T-helper 17 cell (primary cell): ENCODE results near the gene WSB2. TPM values are rescaled to one million over a fixed set of nuclear protein-coding genes. Genes with fewer than 3 reads are reported as not detected.
"Not testable (repeated sequence)": the region's sequence is repeated elsewhere in the genome, so short reads cannot be mapped to it uniquely, and the experiment has no call there.

Source experiments
- ATAC-seq: fragments of 150-1000 bp; cut with Tn5 transposase; 2 replicates; pipeline ENCODE4 v1.10.0; 2021; ENCODE audit warnings: mild to moderate bottlenecking, moderate library complexity
- DNase-seq, 3 donors: peaks; one replicate each; pipeline versions ENCODE4 v3.0.0 to v3.0.0-alpha.2; 2020 to 2021
- H3K9me3 ChIP-seq: one replicate; pipeline ENCODE4 v1.7.0; 2013; ENCODE audit warnings: low read length, mild to moderate bottlenecking; ENCODE audit not compliant: control insufficient read depth, poor library complexity, severe bottlenecking
- H3K27ac Mint-ChIP-seq: one replicate; pipeline ENCODE4 v1.8.0; 2022; ENCODE audit warnings: mild to moderate bottlenecking, moderate library complexity, mixed read lengths
- H3K27me3 Mint-ChIP-seq: one replicate; pipeline ENCODE4 v1.8.0; 2022; ENCODE audit warnings: mixed read lengths
- H3K36me3 Mint-ChIP-seq: one replicate; pipeline ENCODE4 v1.8.0; 2022; ENCODE audit warnings: low read depth, mixed read lengths
- H3K4me1 Mint-ChIP-seq: one replicate; pipeline ENCODE4 v1.8.0; 2022; ENCODE audit warnings: mild to moderate bottlenecking, mixed read lengths
- H3K4me3 Mint-ChIP-seq: one replicate; pipeline ENCODE4 v1.8.0; 2022; ENCODE audit warnings: mild to moderate bottlenecking, moderate library complexity, mixed read lengths
- total RNA-seq, 4 donors: library from RNA in 2 of 4; stranded (reverse) in 2 of 4; gene quantifications; one replicate each; pipeline ENCODE4 v1.2.3 and lab custom pipeline; 2022 to 2026

The WSB2 gene
- total RNA-seq, 2 donors from 2014 or later: 26.9 to 36.2 TPM

DNA sequence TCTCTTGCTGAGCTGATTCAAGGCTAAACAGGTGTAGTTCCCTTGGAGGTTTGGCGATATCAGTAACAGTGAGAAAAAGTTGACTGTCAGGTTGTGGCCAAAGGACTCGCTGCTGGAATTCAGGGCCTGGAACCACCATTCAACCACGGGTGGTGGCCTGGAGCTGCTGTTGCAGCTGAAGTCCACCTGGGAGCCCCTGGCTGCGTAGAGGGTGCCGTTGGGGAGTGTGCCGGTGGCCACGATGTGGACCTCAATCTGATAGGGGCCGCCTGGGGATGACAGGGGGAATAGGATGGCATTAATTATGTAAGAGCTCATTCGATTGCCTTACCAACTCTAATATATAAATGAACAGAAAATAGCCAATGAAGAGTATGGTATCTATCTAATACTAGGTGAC is 21.2 kb upstream of the WSB2 start:
- H3K4me1 Mint-ChIP-seq: no peaks in the 10 kb centered on the region
- ATAC-seq: no peak
- no peaks in the 10 kb centered on the region for H3K9me3 ChIP-seq
- no peak overlapping the region for H3K4me3 Mint-ChIP-seq
- no peaks in the 10 kb centered on the region for H3K27me3 Mint-ChIP-seq
- H3K36me3 Mint-ChIP-seq: no peaks in the 10 kb centered on the region
- no peak overlapping the region for H3K27ac Mint-ChIP-seq
- no peak for DNase-seq

GRCh38 chr12:118081521-118081920 is 20.5 kb upstream of the WSB2 start:
- not testable (repeated sequence) for H3K27me3 Mint-ChIP-seq, H3K27ac Mint-ChIP-seq, ATAC-seq, H3K36me3 Mint-ChIP-seq, H3K4me3 Mint-ChIP-seq, H3K4me1 Mint-ChIP-seq, H3K9me3 ChIP-seq, DNase-seq

GRCh38 chr12:118073768-118074167 is 12.8 kb upstream of the WSB2 start:
- ATAC-seq (no peak), DNase-seq (no peak)
- H3K36me3 Mint-ChIP-seq: no peaks in the 10 kb centered on the region
- H3K27me3 Mint-ChIP-seq: peaks cover 3% of the 10 kb centered on the region
- H3K9me3 ChIP-seq: no peaks in the 10 kb centered on the region
- H3K4me1 Mint-ChIP-seq: no peaks in the 10 kb centered on the region
- peak overlapping the region; percentile 29 for H3K27ac Mint-ChIP-seq
- H3K4me3 Mint-ChIP-seq: no peak overlapping the region

GRCh38 chr12:118070650-118071049 is 9.7 kb upstream of the WSB2 start:
- Mint-ChIP-seq H3K27ac (no peak overlapping the region), H3K27me3 (peaks cover 9% of the 10 kb centered on the region), H3K36me3 (peaks cover 5% of the 10 kb centered on the region), H3K4me3 (no peak overlapping the region), H3K4me1 (peaks cover 4% of the 10 kb centered on the region)
- DNase-seq (no peak), ATAC-seq (no peak)
- H3K9me3 ChIP-seq: no peaks in the 10 kb centered on the region

GRCh38 chr12:118068445-118068844 is 7.5 kb upstream of the WSB2 start:
- H3K9me3 ChIP-seq: no peaks in the 10 kb centered on the region
- Mint-ChIP-seq H3K4me1 (peaks cover 17% of the 10 kb centered on the region), H3K4me3 (no peak overlapping the region), H3K27ac (no peak overlapping the region), H3K36me3 (peaks cover 5% of the 10 kb centered on the region), H3K27me3 (peaks cover 9% of the 10 kb centered on the region)
- ATAC-seq (no peak), DNase-seq (no peak)

DNA sequence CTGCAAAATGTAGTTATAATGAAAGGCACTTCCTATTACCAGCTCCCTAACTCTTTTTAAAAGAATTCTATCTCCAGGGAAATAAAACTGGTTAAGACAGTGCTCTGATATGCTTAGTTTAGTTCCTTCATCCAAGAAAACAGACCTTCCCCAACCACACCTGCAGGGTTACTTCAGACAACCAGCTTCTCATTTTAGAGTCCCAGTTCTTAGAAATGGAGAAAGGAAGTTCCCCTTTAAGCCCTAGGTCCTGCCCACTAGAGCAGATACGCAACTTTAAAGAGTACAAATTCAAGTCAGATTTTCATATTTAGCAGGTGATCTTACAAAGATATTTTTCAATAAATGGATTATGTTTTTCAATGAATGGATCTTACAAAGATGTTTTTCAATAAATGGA is 4.4 kb upstream of the WSB2 start:
- Mint-ChIP-seq H3K4me3 (no peak overlapping the region), H3K27me3 (peaks cover 9% of the 10 kb centered on the region), H3K27ac (no peak overlapping the region), H3K4me1 (peaks cover 27% of the 10 kb centered on the region), H3K36me3 (peaks cover 5% of the 10 kb centered on the region)
- H3K9me3 ChIP-seq: no peaks in the 10 kb centered on the region
- DNase-seq: no peak
- ATAC-seq: no peak

DNA sequence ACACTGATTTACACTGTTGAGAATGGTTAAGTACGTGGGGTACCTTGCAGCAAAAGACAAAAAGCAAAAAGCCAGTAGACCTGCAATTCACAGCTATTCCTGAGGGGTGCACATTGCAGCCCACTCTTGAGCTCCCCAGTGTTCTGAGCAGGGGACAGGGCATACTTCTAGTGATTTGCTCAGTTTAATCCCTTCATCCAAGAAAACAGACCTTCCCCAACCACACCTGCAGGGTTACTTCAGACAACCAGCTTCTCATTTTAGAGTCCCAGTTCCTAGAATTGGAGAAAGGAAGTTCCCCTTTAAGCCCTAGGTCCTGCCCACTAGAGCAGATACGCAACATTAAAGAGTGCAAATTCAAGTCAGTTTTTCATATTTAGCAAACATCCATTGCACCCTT is 3.6 kb upstream of the WSB2 start:
- peaks cover 33% of the 10 kb centered on the region for H3K4me1 Mint-ChIP-seq
- peaks cover 5% of the 10 kb centered on the region for H3K36me3 Mint-ChIP-seq
- H3K9me3 ChIP-seq: no peaks in the 10 kb centered on the region
- H3K27ac Mint-ChIP-seq: no peak overlapping the region
- ATAC-seq: peak; percentile 32
- H3K4me3 Mint-ChIP-seq: peak overlapping the region; percentile 25
- peaks cover 9% of the 10 kb centered on the region for H3K27me3 Mint-ChIP-seq
- no peak for DNase-seq

DNA sequence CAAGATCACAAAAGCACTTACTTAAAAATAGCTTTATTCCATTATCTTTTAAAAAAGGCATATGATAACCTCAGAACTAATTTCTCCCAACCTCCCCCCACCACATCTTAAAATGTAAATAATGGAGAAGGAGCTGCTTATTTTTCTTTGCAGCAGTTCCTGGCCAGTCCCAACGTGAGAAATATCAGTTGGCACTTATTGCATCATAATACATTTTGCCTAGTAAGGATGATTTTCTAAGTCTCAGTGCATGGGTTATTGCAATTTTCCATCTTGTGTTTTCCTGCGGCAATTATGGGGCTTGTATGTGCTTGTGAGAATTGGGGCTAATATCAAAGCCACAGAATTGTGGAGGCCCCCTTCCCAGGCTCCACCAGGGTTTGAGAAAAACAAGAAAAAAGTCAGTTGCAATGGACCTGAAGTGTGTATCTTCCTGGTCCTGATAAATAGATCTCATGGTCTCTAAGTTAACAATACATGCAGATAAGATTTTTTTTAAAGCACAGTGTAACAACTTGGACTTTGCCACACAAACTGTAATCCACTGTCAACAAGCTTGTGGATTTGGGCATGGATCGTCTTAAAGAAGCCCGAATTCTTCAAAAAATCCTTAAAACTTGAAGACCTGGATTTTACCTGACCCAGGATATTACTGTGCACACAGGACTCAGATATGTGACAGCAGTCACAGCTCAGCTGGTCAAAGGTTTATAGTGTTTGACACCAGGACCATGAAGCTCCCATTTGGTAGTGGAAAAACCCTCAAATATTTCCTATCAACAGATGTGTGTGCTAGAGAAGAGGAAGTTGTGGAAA is 2.8 kb upstream of the WSB2 start:
- no peak for DNase-seq
- peak overlapping the region; percentile 95 for H3K27ac Mint-ChIP-seq
- H3K9me3 ChIP-seq: no peaks in the 10 kb centered on the region
- no peak for ATAC-seq
- H3K27me3 Mint-ChIP-seq: peaks cover 6% of the 10 kb centered on the region
- H3K36me3 Mint-ChIP-seq: peaks cover 5% of the 10 kb centered on the region
- H3K4me3 Mint-ChIP-seq: peak overlapping the region; percentile 99
- peaks cover 38% of the 10 kb centered on the region for H3K4me1 Mint-ChIP-seq

- no peaks in the 10 kb centered on the region for H3K27me3 Mint-ChIP-seq
- H3K27ac Mint-ChIP-seq: peak overlapping the region; percentile 95
- H3K4me1 Mint-ChIP-seq: peaks cover 39% of the 10 kb centered on the region
- no peaks in the 10 kb centered on the region for H3K36me3 Mint-ChIP-seq
- DNase-seq (no peak), ATAC-seq (peak; percentile 24)
- H3K9me3 ChIP-seq: no peaks in the 10 kb centered on the region
- H3K4me3 Mint-ChIP-seq: peak overlapping the region; percentile 99
Observed at GRCh38 chr12:118061873-118062843, 1.2 kb upstream of the WSB2 start.

DNA sequence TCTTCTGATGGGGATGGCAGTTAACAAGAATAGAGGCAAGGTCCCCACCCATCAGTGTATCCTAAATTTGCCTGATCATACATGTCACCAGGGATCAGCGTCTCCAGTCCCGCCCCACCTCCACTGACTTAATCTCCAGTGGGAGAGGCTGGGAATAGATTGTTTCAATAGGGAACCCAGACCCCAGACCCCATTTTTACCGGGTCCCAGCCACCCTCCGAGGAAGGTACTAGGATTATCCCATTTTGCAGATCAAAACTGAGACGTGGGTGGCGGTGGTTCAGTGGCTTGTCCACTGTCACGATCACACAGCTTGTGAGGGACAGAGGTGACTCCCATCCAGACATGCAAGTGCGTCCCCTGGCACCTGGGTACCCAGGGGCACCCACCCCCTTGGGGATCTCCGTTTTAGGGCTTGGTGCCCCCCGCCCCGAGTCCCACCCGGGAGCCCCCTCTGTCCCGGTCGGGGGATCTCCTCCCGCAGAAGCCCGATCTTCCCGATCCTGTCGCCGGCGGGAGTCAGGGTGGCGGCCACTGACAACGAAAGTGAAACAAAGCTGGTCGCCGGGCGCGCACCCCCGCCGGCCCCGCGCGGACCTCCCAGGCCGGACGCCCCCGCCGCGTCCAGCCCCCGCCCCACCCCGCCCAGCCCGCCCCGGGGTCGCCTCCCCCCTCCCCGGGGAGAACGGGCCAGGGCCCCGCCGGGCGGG is 523 bp downstream of the WSB2 start:
- Mint-ChIP-seq H3K27me3 (no peaks in the 10 kb centered on the region), H3K4me1 (peaks cover 40% of the 10 kb centered on the region), H3K4me3 (peak overlapping the region; percentile 92), H3K36me3 (no peaks in the 10 kb centered on the region), H3K27ac (peak overlapping the region; percentile 95)
- DNase-seq (peak in 2 of 3 donors; percentile 29), ATAC-seq (peak; percentile 29)
- no peaks in the 10 kb centered on the region for H3K9me3 ChIP-seq

DNA sequence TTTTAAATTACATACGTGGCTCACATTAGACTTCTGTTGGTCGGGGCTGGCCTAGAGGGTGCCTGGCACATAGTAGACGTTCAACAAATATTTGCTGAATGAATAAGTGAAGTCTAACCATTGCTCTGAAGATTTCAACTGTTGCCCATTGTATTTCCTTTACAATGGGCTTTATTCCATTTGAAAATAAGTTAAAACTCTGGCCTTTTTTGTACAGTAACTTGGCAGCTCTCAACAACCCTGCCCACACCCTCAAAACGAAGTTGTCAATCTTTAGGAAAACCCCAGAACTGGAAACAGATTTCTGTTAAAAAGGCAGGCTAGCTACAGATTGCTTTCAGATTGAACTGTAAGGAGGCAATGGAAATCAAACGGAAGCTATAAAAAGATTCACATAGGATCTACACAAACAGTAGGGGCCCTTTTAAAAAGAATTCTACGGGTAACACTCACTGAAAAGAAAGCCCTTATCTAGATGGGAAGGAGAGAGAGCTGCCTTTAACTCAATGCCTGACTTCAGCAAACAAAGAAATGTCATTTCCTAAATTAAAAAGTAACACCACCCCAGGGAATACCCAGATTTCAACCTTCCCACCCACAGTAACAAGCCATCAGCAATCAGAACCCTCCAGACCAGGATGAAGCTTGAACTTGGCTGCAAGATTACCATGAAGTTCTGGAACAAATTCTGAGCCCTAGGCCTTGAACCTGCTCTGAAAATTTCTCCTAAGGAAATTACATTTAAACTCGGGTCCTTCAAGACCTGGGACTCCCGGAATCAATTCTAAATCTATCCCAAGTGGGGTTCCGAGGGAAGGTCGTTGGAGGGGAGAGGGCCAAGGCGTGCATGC is 1.4 kb downstream of the WSB2 start:
- ATAC-seq: no peak
- no peak for DNase-seq
- Mint-ChIP-seq H3K4me1 (peaks cover 35% of the 10 kb centered on the region), H3K36me3 (no peaks in the 10 kb centered on the region), H3K4me3 (peak overlapping the region; percentile 92), H3K27me3 (no peaks in the 10 kb centered on the region), H3K27ac (peak overlapping the region; percentile 91)
- H3K9me3 ChIP-seq: no peaks in the 10 kb centered on the region

- DNase-seq: no peak
- H3K9me3 ChIP-seq: no peaks in the 10 kb centered on the region
- H3K27me3 Mint-ChIP-seq: no peaks in the 10 kb centered on the region
- H3K4me3 Mint-ChIP-seq: no peak overlapping the region
- ATAC-seq: no peak
- H3K36me3 Mint-ChIP-seq: no peaks in the 10 kb centered on the region
- peak overlapping the region; percentile 91 for H3K27ac Mint-ChIP-seq
- H3K4me1 Mint-ChIP-seq: peaks cover 32% of the 10 kb centered on the region
Observed at GRCh38 chr12:118058881-118059280, 2.1 kb downstream of the WSB2 start.
